ENCODE data around the gene UBA3. TPM values are rescaled to one million over a fixed set of nuclear protein-coding genes. Genes with fewer than 3 reads are reported as not detected.

The UBA3 gene
- total RNA-seq, 3 donors from 2014 or later, result 46.5 to 59.3 (median 51.8) TPM

- DNase-seq (no peak), ATAC-seq (peak; percentile 52)
- H3K4me3 ChIP-seq, result no peak overlapping the region
- intact Hi-C loops (cut with DNase I, micrococcal nuclease), result no loop called here
- no peaks in the 10 kb centered on the region for H3K9me3 ChIP-seq
- H3K4me1 ChIP-seq (ENCODE audit: low read depth), result peaks cover 29% of the 10 kb centered on the region
- no peak for TF ChIP-seq CTCF (IDR thresholded peaks at IDR 0.05)
- no peaks in the 10 kb centered on the region for H3K36me3 ChIP-seq (ENCODE audit: low read depth)
These were observed 11.9 kb upstream of the UBA3 start for GRCh38 chr3:69092030-69092516.

GRCh38 chr3:69091389-69092029 lies 11.3 kb upstream of the UBA3 start:
- no peaks in the 10 kb centered on the region for H3K9me3 ChIP-seq
- peaks cover 35% of the 10 kb centered on the region for H3K4me1 ChIP-seq (ENCODE audit: low read depth)
- H3K4me3 ChIP-seq, result no peak overlapping the region
- no peaks in the 10 kb centered on the region for H3K36me3 ChIP-seq (ENCODE audit: low read depth)
- no peak for DNase-seq
- ATAC-seq, result no peak
- TF ChIP-seq CTCF (IDR thresholded peaks at IDR 0.05), result no peak
- intact Hi-C loops (cut with DNase I, micrococcal nuclease), result no loop called here

- DNase-seq (no peak), ATAC-seq (no peak)
- Histone ChIP-seq H3K4me1 (ENCODE audit: low read depth) (peaks cover 39% of the 10 kb centered on the region), H3K4me3 (no peak overlapping the region), H3K9me3 (no peaks in the 10 kb centered on the region), H3K36me3 (ENCODE audit: low read depth) (no peaks in the 10 kb centered on the region)
- TF ChIP-seq CTCF (IDR thresholded peaks at IDR 0.05), result no peak
- intact Hi-C loops (cut with DNase I, micrococcal nuclease), result no loop called here
These were observed 9.9 kb upstream of the UBA3 start for GRCh38 chr3:69090021-69090420.

GRCh38 chr3:69088063-69088462 lies 7.9 kb upstream of the UBA3 start:
- TF ChIP-seq CTCF (IDR thresholded peaks at IDR 0.05), result no peak
- intact Hi-C loops (cut with DNase I, micrococcal nuclease), result no loop called here
- Histone ChIP-seq H3K9me3 (no peaks in the 10 kb centered on the region), H3K36me3 (ENCODE audit: low read depth) (no peaks in the 10 kb centered on the region), H3K4me3 (no peak overlapping the region), H3K4me1 (ENCODE audit: low read depth) (peaks cover 46% of the 10 kb centered on the region)
- ATAC-seq, result peak; percentile 7
- no peak for DNase-seq

GRCh38 chr3:69087030-69087791 lies 7.0 kb upstream of the UBA3 start:
- no peaks in the 10 kb centered on the region for H3K36me3 ChIP-seq (ENCODE audit: low read depth)
- no peak for DNase-seq
- ATAC-seq, result no peak
- no peak overlapping the region for H3K4me3 ChIP-seq
- H3K4me1 ChIP-seq (ENCODE audit: low read depth), result peaks cover 44% of the 10 kb centered on the region
- intact Hi-C loops (cut with DNase I, micrococcal nuclease), result no loop called here
- TF ChIP-seq CTCF (IDR thresholded peaks at IDR 0.05), result no peak
- no peaks in the 10 kb centered on the region for H3K9me3 ChIP-seq

Measured in mucosa of descending colon (tissue), 3 donors.